Measurements from ENCODE around the gene CERS6. TPM values are rescaled to one million over a fixed set of nuclear protein-coding genes. Genes with fewer than 3 reads are reported as not detected.
A peak's percentile ranks its signal among the peaks of the same experiment; 100 is the strongest.

Gene CERS6
- total and polyA plus RNA-seq, 4 donors: 26.6 to 81.0 (median 41.5) TPM

DNA sequence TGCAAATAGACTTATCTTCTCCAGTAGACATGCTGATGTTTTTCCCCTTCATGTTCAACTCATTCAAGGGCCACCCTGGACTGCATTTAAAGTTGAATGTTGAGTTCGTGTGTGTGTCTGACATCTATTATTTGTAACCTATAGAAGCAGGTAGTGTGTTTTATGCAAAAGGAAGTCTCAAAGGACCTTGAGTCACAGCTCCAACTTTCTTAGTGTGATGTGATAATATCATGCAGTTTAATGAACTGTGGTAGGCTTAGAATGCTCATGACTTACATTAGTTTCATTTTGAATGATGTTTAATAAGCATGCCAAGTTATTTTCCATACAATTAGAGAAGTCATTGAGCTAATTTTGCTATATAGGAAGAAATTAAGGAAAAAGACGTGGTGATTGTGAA is 67.9 kb downstream of the CERS6 start:
- no peaks in the 10 kb centered on the region for H3K27me3 ChIP-seq (ENCODE audit: control insufficient read depth, insufficient read depth, low read length)
- H3K27ac ChIP-seq (ENCODE audit: low read depth, low read length): no peak overlapping the region
- H3K36me3 ChIP-seq (ENCODE audit: control insufficient read depth, insufficient read depth, low read length): no peaks in the 10 kb centered on the region
- no peaks in the 10 kb centered on the region for H3K4me1 ChIP-seq (ENCODE audit: control insufficient read depth, insufficient read depth, low read length)
- no peaks in the 10 kb centered on the region for H3K9me3 ChIP-seq (ENCODE audit: control insufficient read depth, insufficient read depth, low read length)
- no peak overlapping the region for H3K4me3 ChIP-seq (ENCODE audit: low read depth, low read length)
- DNase-seq (ENCODE audit: low read depth in 4 of 6, low spot score in 6 of 6): no peak
- 33% methylated on average over 1 of the region's 2 CpGs for WGBS (ENCODE audit: insufficient coverage)

DNA sequence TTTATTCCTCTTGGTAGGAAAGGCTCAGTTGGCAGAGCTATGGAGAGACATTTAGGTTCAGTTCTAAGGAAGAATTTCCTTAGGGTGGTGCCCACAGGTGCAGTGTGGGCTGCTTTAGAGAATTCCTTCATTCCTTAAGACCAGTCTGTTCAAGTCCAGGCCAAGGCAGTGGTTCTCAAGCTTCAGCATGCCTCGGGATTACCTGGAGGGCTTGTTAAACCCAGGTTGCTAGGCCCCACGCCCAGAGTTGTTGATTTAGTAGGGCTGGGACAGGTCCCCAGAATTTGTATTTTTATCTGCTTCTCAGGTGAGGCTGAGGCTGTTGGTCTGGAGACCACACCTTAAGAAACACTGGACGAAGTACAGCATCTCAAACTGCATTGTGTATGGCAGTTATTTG is 68.9 kb downstream of the CERS6 start:
- H3K27me3 ChIP-seq (ENCODE audit: control insufficient read depth, insufficient read depth, low read length): no peaks in the 10 kb centered on the region
- peaks cover 4% of the 10 kb centered on the region for H3K4me1 ChIP-seq (ENCODE audit: control insufficient read depth, insufficient read depth, low read length)
- no peaks in the 10 kb centered on the region for H3K9me3 ChIP-seq (ENCODE audit: control insufficient read depth, insufficient read depth, low read length)
- H3K4me3 ChIP-seq (ENCODE audit: low read depth, low read length): no peak overlapping the region
- H3K36me3 ChIP-seq (ENCODE audit: control insufficient read depth, insufficient read depth, low read length): no peaks in the 10 kb centered on the region
- 100% methylated on average over 2 of the region's 3 CpGs for WGBS (ENCODE audit: insufficient coverage)
- no peak overlapping the region for H3K27ac ChIP-seq (ENCODE audit: low read depth, low read length)
- no peak for DNase-seq (ENCODE audit: low read depth in 4 of 6, low spot score in 6 of 6)

DNA sequence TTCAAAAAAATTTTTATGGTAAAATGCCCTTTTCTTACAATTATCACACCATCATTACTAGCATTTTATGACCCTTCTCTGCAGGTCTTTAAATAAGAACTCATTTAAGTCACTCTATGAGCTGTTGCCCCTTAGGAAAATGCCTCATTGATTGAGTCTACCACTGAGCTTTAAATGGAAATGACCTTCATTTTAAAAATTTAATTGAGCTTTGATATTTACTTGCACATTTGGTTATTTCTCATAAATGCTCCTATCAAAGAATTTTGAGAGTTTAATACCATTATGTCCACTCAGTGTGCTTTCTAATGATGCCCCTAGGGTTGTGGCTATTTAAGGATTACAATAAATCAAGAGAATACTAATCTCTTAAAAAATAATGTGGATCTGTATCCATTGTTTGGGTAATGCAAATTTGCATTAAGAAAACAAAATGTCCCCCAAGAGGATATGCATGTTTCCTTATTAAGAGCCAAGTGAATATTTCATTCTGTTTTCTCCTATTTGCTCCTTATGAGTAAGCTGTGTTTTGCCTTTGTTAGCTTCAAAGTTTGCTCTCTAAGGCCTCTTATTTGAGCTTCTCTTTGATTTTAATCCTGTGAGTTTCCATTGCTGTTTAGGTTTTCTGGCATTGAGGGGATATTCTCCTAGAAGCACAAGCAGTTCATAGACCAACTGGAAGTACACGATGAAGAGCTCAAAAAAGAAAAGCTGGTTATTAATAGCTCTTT is 69.8 kb downstream of the CERS6 start:
- DNase-seq (ENCODE audit: low read depth in 4 of 6, low spot score in 6 of 6): peak in 1 of 6 donors; percentile 71
- no peak overlapping the region for H3K27ac ChIP-seq (ENCODE audit: low read depth, low read length)
- WGBS (ENCODE audit: insufficient coverage): no CpG with 5 or more reads among the region's 1 CpG
- H3K4me3 ChIP-seq (ENCODE audit: low read depth, low read length): no peak overlapping the region
- peaks cover 4% of the 10 kb centered on the region for H3K4me1 ChIP-seq (ENCODE audit: control insufficient read depth, insufficient read depth, low read length)
- no peaks in the 10 kb centered on the region for H3K36me3 ChIP-seq (ENCODE audit: control insufficient read depth, insufficient read depth, low read length)
- H3K9me3 ChIP-seq (ENCODE audit: control insufficient read depth, insufficient read depth, low read length): no peaks in the 10 kb centered on the region
- no peaks in the 10 kb centered on the region for H3K27me3 ChIP-seq (ENCODE audit: control insufficient read depth, insufficient read depth, low read length)

DNA sequence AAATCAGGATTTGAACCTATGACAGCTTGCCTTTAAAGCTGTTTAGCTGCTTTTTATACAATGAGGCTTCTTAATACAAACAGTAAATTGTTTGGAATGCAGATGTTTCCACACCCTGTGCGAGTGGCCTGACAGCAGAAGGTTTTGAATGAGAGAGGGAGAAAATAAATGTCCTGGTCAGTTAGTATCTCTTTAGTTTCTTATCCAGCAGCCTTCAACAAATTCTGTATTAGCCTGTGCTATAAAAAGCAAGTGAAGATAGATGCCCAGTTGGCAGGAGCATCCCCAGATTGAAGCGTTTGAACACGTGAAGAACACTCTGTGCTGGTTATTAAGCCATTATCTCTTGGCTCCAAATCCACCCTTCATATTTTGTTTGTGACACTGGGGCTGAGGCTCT is 70.6 kb downstream of the CERS6 start:
- H3K4me1 ChIP-seq (ENCODE audit: control insufficient read depth, insufficient read depth, low read length): peaks cover 4% of the 10 kb centered on the region
- no peaks in the 10 kb centered on the region for H3K27me3 ChIP-seq (ENCODE audit: control insufficient read depth, insufficient read depth, low read length)
- no peaks in the 10 kb centered on the region for H3K9me3 ChIP-seq (ENCODE audit: control insufficient read depth, insufficient read depth, low read length)
- no peak overlapping the region for H3K4me3 ChIP-seq (ENCODE audit: low read depth, low read length)
- peak in 2 of 6 donors; percentile 40 to 41 for DNase-seq (ENCODE audit: low read depth in 4 of 6, low spot score in 6 of 6)
- no peak overlapping the region for H3K27ac ChIP-seq (ENCODE audit: low read depth, low read length)
- no peaks in the 10 kb centered on the region for H3K36me3 ChIP-seq (ENCODE audit: control insufficient read depth, insufficient read depth, low read length)
- 40% methylated on average over 2 of the region's 3 CpGs for WGBS (ENCODE audit: insufficient coverage)

DNA sequence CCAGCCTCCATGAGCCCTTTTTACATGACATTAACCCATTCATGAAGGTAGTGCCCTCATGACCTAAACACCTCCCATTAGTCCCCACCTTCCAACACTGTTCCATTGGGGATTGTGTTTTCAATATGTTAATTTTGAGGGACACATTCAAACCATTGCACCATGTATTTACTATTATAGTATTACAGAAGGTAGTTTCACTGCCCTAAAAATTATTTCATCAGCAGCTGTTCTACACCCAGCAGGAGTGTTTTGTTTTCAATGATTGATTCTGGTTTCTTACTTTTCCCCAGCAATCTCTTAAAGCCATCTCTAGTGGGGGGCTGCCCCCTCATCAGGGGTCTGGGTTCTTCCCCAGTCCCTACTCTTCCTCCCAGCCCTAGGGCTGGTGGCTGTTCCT is 71.9 kb downstream of the CERS6 start:
- Histone ChIP-seq H3K27ac (ENCODE audit: low read depth, low read length) (no peak overlapping the region), H3K36me3 (ENCODE audit: control insufficient read depth, insufficient read depth, low read length) (no peaks in the 10 kb centered on the region), H3K4me3 (ENCODE audit: low read depth, low read length) (no peak overlapping the region), H3K27me3 (ENCODE audit: control insufficient read depth, insufficient read depth, low read length) (no peaks in the 10 kb centered on the region), H3K4me1 (ENCODE audit: control insufficient read depth, insufficient read depth, low read length) (peaks cover 4% of the 10 kb centered on the region), H3K9me3 (ENCODE audit: control insufficient read depth, insufficient read depth, low read length) (no peaks in the 10 kb centered on the region)
- DNase-seq (ENCODE audit: low read depth in 4 of 6, low spot score in 6 of 6): no peak

DNA sequence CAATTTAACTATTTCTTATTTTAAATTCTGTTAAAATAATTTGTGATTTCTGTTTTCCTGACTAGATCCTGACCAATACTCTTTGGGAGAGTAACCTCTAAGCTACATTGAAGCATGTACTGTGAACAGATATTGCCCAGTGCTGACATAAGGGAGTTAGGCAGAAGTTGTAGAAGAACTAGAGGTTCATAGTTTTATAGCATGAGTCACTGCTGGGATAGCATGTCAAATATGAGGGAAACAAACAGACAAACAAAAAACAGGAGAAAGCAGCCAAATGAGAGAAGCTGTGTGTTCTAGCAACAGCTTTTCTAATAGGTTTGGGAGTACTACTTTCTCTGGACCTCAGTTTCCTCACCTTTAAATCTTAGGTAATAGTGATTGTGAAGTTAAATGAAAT is 72.4 kb downstream of the CERS6 start:
- Histone ChIP-seq H3K36me3 (ENCODE audit: control insufficient read depth, insufficient read depth, low read length) (no peaks in the 10 kb centered on the region), H3K9me3 (ENCODE audit: control insufficient read depth, insufficient read depth, low read length) (no peaks in the 10 kb centered on the region), H3K27me3 (ENCODE audit: control insufficient read depth, insufficient read depth, low read length) (no peaks in the 10 kb centered on the region), H3K4me3 (ENCODE audit: low read depth, low read length) (no peak overlapping the region), H3K4me1 (ENCODE audit: control insufficient read depth, insufficient read depth, low read length) (peaks cover 4% of the 10 kb centered on the region), H3K27ac (ENCODE audit: low read depth, low read length) (no peak overlapping the region)
- no peak for DNase-seq (ENCODE audit: low read depth in 4 of 6, low spot score in 6 of 6)

DNA sequence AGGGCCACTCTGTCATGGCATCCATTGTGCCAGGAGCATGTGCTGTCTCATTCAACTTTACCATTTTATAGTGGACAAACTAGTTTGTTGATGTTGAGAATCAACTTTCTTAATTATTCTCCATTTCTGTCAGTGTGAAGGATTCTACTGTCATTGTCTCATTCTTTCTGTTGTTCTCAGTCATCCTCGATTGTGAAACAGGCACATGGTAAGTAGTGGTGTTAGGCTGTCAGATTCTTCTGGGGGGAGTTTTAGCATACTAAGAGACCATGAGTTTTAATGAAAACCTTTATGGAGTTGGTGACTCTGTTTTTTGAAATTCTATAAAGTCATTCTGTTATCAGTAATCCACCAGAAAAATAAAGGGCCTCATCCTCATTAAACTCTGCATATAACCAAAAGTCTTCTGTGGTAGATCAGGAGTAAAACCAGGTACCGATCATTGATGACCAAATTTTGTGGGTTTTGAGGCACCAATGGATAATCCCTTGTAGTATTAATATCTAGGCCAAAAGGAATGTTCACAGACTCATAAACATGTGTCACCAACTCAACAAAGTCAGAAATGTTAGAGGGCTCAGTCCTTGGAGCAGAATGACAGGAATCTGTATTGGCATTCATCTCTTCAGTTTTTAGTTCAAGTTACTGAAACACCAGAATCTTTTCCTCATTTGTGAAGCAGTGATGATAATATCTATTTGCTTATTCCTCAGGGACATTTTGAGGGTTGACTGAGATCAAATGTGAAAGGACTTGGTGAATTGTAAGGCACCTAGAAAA is 73.2 kb downstream of the CERS6 start:
- Histone ChIP-seq H3K27me3 (ENCODE audit: control insufficient read depth, insufficient read depth, low read length) (no peaks in the 10 kb centered on the region), H3K36me3 (ENCODE audit: control insufficient read depth, insufficient read depth, low read length) (no peaks in the 10 kb centered on the region), H3K27ac (ENCODE audit: low read depth, low read length) (no peak overlapping the region), H3K4me3 (ENCODE audit: low read depth, low read length) (no peak overlapping the region), H3K4me1 (ENCODE audit: control insufficient read depth, insufficient read depth, low read length) (peaks cover 4% of the 10 kb centered on the region), H3K9me3 (ENCODE audit: control insufficient read depth, insufficient read depth, low read length) (no peaks in the 10 kb centered on the region)
- WGBS (ENCODE audit: insufficient coverage): no CpG with 5 or more reads among the region's 2 CpGs
- no peak for DNase-seq (ENCODE audit: low read depth in 4 of 6, low spot score in 6 of 6)

DNA sequence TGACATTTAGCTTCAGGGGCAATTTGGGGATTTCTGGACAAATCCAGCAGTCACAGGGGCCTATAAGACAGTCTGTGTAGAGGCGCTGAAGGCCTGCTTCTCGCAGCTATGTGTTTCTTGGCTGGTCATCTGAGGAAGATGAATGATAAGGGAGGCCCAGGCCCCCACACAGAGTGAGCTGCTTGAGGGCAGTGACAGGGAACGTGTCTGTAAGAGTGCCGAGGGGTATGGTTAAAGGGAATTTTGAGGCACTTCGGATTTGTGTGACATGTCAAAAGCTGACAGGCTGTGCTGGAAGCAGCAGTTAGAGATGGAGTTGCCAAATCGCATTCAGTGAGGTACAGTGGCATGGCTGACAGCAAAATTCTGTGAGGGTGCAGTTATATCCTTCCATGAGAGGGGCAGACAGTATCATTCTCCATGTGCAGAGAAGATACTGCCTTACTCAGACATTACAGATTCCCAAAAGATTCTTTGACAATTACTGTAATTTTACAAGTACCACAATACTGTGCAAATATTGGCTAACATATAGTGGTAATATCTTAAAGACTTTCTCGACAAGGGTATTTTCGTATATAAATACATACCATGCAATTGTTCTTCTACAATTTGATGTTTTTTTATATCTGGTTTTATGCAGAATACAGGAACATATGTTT is 74.0 kb downstream of the CERS6 start:
- DNase-seq (ENCODE audit: low read depth in 4 of 6, low spot score in 6 of 6): peak in 2 of 6 donors; percentile 18 to 59
- H3K9me3 ChIP-seq (ENCODE audit: control insufficient read depth, insufficient read depth, low read length): no peaks in the 10 kb centered on the region
- no peak overlapping the region for H3K27ac ChIP-seq (ENCODE audit: low read depth, low read length)
- peaks cover 4% of the 10 kb centered on the region for H3K36me3 ChIP-seq (ENCODE audit: control insufficient read depth, insufficient read depth, low read length)
- WGBS (ENCODE audit: insufficient coverage): 66% methylated on average over 6 of the region's 8 CpGs
- H3K27me3 ChIP-seq (ENCODE audit: control insufficient read depth, insufficient read depth, low read length): no peaks in the 10 kb centered on the region
- H3K4me1 ChIP-seq (ENCODE audit: control insufficient read depth, insufficient read depth, low read length): peaks cover 4% of the 10 kb centered on the region
- H3K4me3 ChIP-seq (ENCODE audit: low read depth, low read length): no peak overlapping the region

DNA sequence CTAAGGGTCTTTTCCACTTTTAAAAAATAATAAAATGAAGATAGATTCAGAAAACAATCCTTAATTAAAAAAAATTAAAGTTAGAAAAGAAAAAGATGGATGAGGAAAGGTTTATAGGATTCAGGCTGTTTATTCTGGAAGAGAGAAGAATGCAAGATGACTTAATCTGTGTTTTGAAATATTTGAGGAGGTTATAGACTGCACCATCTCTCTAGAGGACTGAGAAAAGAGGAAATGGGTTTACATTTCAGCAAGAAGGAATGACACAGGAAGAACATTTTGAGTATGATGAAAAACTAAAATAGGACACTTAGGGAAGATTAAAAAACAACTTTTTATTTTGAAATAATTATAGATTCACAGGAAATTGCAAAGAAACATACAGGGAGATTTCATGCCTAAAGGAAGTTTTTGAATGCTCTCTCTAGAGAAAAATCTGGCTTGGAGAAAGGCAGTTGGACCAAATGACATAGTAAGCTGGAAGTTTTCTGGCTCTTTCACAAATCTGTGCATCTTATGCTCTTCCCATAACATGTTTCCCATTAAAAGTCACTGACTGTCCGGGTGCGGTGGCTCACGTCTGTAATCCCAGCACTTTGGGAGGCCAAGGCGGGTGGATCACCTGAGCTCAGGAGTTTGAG is 75.0 kb downstream of the CERS6 start:
- Histone ChIP-seq H3K27ac (ENCODE audit: low read depth, low read length) (no peak overlapping the region), H3K4me1 (ENCODE audit: control insufficient read depth, insufficient read depth, low read length) (peaks cover 4% of the 10 kb centered on the region), H3K4me3 (ENCODE audit: low read depth, low read length) (no peak overlapping the region), H3K36me3 (ENCODE audit: control insufficient read depth, insufficient read depth, low read length) (peaks cover 5% of the 10 kb centered on the region), H3K9me3 (ENCODE audit: control insufficient read depth, insufficient read depth, low read length) (no peaks in the 10 kb centered on the region), H3K27me3 (ENCODE audit: control insufficient read depth, insufficient read depth, low read length) (no peaks in the 10 kb centered on the region)
- DNase-seq (ENCODE audit: low read depth in 4 of 6, low spot score in 6 of 6): peak in 2 of 6 donors; percentile 36 to 50
- WGBS (ENCODE audit: insufficient coverage): 93% methylated on average over 4 of the region's 4 CpGs

All from spinal cord (tissue), 10 donors.